H1 (cell line): Measurements from ENCODE around the gene GRIFIN. TPM values are rescaled to one million over a fixed set of nuclear protein-coding genes. Genes with fewer than 3 reads are reported as not detected.

Experiments used
- BRCA1 ChIP-seq: IDR thresholded peaks from 2 replicates; pipeline ENCODE4 v1.6.1; 2012; ENCODE audit warnings: low read depth, low read length, improper control_type of control experiment
- CHD7 ChIP-seq: fragments of 300-600 bp; sonication (generic); IDR thresholded peaks from 2 replicates; pipeline ENCODE4 v1.7.1; 2012; ENCODE audit warnings: low read length, moderate library complexity, mild to moderate bottlenecking, inconsistent platforms; ENCODE audit not compliant: insufficient replicate concordance
- CREB1 ChIP-seq: IDR thresholded peaks from 2 replicates; pipeline ENCODE4 v1.6.1; 2012; ENCODE audit warnings: inconsistent platforms
- JUN ChIP-seq: IDR thresholded peaks from 2 replicates; pipeline ENCODE4 v1.6.1; 2011; ENCODE audit warnings: low read depth, mild to moderate bottlenecking, improper control_type of control experiment, low read length
- KDM1A ChIP-seq: fragments of 200-600, 300-600 bp; sonication (generic); IDR thresholded peaks from 2 replicates; pipeline ENCODE4 v1.7.1; 2016; ENCODE audit warnings: mild to moderate bottlenecking, low read length, borderline replicate concordance
- PHF8 ChIP-seq: fragments of 200-600 bp; sonication (generic); conservative IDR thresholded peaks from 2 replicates; pipeline ENCODE4 v1.7.1; 2012; ENCODE audit warnings: low read depth, mild to moderate bottlenecking, inconsistent platforms, low read length, moderate library complexity
- POLR2A ChIP-seq, 2 experiments: IDR thresholded peaks; 1 replicate in 1 of 2; 2 replicates in 1 of 2; pipeline ENCODE4 v1.6.1; 2011; ENCODE audit warnings: low read depth in 2 of 2, low read length in 2 of 2, mild to moderate bottlenecking in 2 of 2; ENCODE audit errors: control extremely low read depth in 1 of 2
- RNF2 ChIP-seq: fragments of 200-900, 300-1000 bp; sonication (generic); IDR thresholded peaks from 2 replicates; pipeline ENCODE4 v1.7.1; 2016; ENCODE audit warnings: borderline replicate concordance, low read depth, mild to moderate bottlenecking, antibody characterized with exemption, low read length; ENCODE audit not compliant: poor library complexity, severe bottlenecking; ENCODE audit errors: missing control alignments
- YY1 ChIP-seq: IDR thresholded peaks from 2 replicates; pipeline ENCODE4 v1.6.1; 2011; ENCODE audit warnings: low read depth, mild to moderate bottlenecking, low read length
- polyA plus RNA-seq, 7 experiments: library from polyadenylated mRNA; depleted of rRNA in 3 of 7; stranded (reverse) in 5 of 7; unstranded in 2 of 7; fragments of >200 nt in 5 of 7; fragments of 200-250 nt in 2 of 7; gene quantifications; 1 replicate in 5 of 7; 2 replicates in 1 of 7; 4 replicates in 1 of 7; pipeline versions ENCODE4 v1.2.1 to v1.2.3, GENCODE V29; 2011 to 2013; ENCODE audit warnings: missing spikeins in 2 of 7, mixed read lengths in 2 of 7
- total RNA-seq: library from RNA; stranded (reverse); fragmentation: NEBNext Ultra II Directional; extraction: Animal tissue kit (Norgen Biotek cat#: 25700); gene quantifications from 2 replicates; pipeline ENCODE4 v1.2.1, GENCODE V29; 2021

GRIFIN gene
- total and polyA plus RNA-seq, 2 of the 8 experiments (the other 6 are each of a cell fraction or from before 2014, with no cell fraction given), result not detected

- no peak for TF ChIP-seq CHD7
- no peak for TF ChIP-seq CREB1
- no peak for TF ChIP-seq RNF2
- no peak for TF ChIP-seq YY1
- no peak for TF ChIP-seq PHF8
- no peak for TF ChIP-seq JUN
- TF ChIP-seq BRCA1, result no peak
- TF ChIP-seq POLR2A (IDR thresholded peaks at IDR 0.05; ENCODE audit: control extremely low read depth in 1 of 2, low read depth in 2 of 2, low read length in 2 of 2), result no peak
- TF ChIP-seq KDM1A, result no peak
- TF ChIP-seq, all 59 proteins: peak for 0
Observed at GRCh38 chr7:2494191-2495130, 18.3 kb upstream of the GRIFIN start (continued).
